ENCODE data around the gene ACAP1. TPM values are rescaled to one million over a fixed set of nuclear protein-coding genes. Genes with fewer than 3 reads are reported as not detected.

The ACAP1 gene
- total RNA-seq, 2 donors from 2014 or later = 527 to 774 TPM

GRCh38 chr17:7304179-7304578, 32.1 kb upstream of the ACAP1 start:
- peaks cover 6% of the 10 kb centered on the region for H3K4me1 Mint-ChIP-seq
- no peak for ATAC-seq (replicated peaks)
- no peak overlapping the region for H3K4me3 Mint-ChIP-seq
- H3K9me3 Mint-ChIP-seq = no peaks in the 10 kb centered on the region
- H3K27me3 Mint-ChIP-seq = no peaks in the 10 kb centered on the region
- H3K27ac Mint-ChIP-seq = no peak overlapping the region
- H3K36me3 Mint-ChIP-seq (ENCODE audit: low read depth) = peaks cover 21% of the 10 kb centered on the region

- peak within 1 kb of the TSS; percentile 95 for H3K4me3 Mint-ChIP-seq
- peak within 1 kb of the TSS; percentile 97 for H3K27ac Mint-ChIP-seq
- no peaks in the 10 kb centered on the region for H3K27me3 Mint-ChIP-seq
- H3K4me1 Mint-ChIP-seq = peaks cover 31% of the 10 kb centered on the region
- H3K36me3 Mint-ChIP-seq (ENCODE audit: low read depth) = peaks cover 50% of the 10 kb centered on the region
- no peaks in the 10 kb centered on the region for H3K9me3 Mint-ChIP-seq
- peak; percentile 79 for ATAC-seq (replicated peaks)
Observed at GRCh38 chr17:7306911-7307685, 29.2 kb upstream of the ACAP1 start, which contains the start of gene EIF5A. TSS of gene EIF5A (plus strand) at chr17:7307628. CDS start at chr17:7309636, 2,008 bp downstream.

DNA sequence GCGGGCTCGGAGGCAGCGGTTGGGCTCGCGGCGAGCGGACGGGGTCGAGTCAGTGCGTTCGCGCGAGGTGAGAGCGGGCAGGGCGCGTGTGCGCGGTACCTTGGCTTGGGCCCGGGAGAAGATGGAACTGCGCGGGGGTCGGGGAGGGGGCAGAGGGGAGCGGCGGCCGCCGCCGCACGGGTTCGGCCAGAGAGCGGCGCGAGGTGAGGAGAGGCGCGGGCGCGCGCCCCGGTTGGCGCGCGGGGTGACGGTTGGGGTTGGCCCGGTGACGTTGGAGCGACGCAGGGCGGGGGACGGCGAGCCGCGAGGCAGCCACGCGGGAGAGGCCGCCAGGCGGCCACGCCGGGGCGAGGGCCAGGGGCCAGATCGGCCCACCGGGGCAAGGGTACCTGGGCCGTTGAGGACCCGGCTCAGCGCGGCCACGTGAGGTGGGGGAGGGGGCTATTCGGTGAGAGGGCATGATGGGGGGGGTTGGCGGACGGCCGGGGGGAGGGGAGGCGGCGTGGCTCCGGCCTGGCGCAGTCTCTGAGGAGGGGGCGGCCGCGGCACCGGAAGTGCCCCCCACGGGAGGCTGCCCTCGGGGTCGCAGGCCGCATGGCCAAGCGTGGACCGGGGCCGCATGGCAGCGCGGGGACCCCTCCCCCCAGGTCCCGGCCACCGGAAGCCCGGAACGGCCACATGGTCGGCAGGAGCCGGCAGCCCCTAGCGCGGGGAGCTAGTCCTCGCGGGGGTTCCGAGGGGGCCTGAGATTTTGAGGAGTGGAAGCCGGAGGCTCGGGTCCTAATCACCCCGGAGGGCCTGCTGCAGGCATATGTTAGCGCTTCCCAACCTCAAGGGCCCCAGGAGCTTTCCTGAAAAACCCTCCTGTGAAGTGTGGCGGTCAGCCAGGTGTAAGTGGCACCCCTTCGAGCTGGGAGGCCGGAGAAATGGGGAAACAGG, 28.4 kb upstream of the ACAP1 start:
- Mint-ChIP-seq H3K4me3 (peak overlapping the region; percentile 95), H3K36me3 (ENCODE audit: low read depth) (peaks cover 59% of the 10 kb centered on the region), H3K27me3 (no peaks in the 10 kb centered on the region), H3K27ac (peak overlapping the region; percentile 97), H3K9me3 (no peaks in the 10 kb centered on the region), H3K4me1 (peaks cover 38% of the 10 kb centered on the region)
- peak; percentile 4 for ATAC-seq (replicated peaks)

- Mint-ChIP-seq H3K4me1 (peaks cover 39% of the 10 kb centered on the region), H3K36me3 (ENCODE audit: low read depth) (peaks cover 67% of the 10 kb centered on the region), H3K27ac (peak overlapping the region; percentile 97), H3K27me3 (no peaks in the 10 kb centered on the region), H3K9me3 (no peaks in the 10 kb centered on the region), H3K4me3 (peak overlapping the region; percentile 95)
- peak; percentile 55 for ATAC-seq (replicated peaks)
Observed at GRCh38 chr17:7308625-7309433, 27.5 kb upstream of the ACAP1 start.

DNA sequence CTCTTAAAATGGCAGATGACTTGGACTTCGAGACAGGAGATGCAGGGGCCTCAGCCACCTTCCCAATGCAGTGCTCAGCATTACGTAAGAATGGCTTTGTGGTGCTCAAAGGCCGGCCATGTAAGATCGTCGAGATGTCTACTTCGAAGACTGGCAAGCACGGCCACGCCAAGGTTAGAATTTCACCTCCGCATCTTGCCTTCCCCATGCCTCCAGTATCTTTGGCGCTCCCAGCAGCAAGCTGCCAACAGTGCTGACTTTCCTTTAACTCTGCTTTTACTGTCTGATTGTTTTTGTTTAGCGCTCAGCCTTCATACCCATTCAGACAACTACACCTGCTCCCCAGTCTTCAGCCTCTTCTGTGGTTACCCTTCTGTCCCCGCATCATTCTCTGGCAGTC, 26.7 kb upstream of the ACAP1 start:
- Mint-ChIP-seq H3K4me1 (peaks cover 44% of the 10 kb centered on the region), H3K9me3 (no peaks in the 10 kb centered on the region), H3K4me3 (peak overlapping the region; percentile 95), H3K36me3 (ENCODE audit: low read depth) (peaks cover 75% of the 10 kb centered on the region), H3K27ac (peak overlapping the region; percentile 97), H3K27me3 (no peaks in the 10 kb centered on the region)
- no peak for ATAC-seq (replicated peaks)

- no peaks in the 10 kb centered on the region for H3K9me3 Mint-ChIP-seq
- ATAC-seq (replicated peaks) = no peak
- peaks cover 44% of the 10 kb centered on the region for H3K4me1 Mint-ChIP-seq
- peak overlapping the region; percentile 97 for H3K27ac Mint-ChIP-seq
- no peaks in the 10 kb centered on the region for H3K27me3 Mint-ChIP-seq
- H3K4me3 Mint-ChIP-seq = peak overlapping the region; percentile 95
- peaks cover 87% of the 10 kb centered on the region for H3K36me3 Mint-ChIP-seq (ENCODE audit: low read depth)
Observed at GRCh38 chr17:7311110-7311705, 25.1 kb upstream of the ACAP1 start.

GRCh38 chr17:7312432-7313087, 23.8 kb upstream of the ACAP1 start:
- H3K36me3 Mint-ChIP-seq (ENCODE audit: low read depth) = peaks cover 87% of the 10 kb centered on the region
- peak overlapping the region; percentile 95 for H3K4me3 Mint-ChIP-seq
- ATAC-seq (replicated peaks) = no peak
- H3K9me3 Mint-ChIP-seq = no peaks in the 10 kb centered on the region
- peaks cover 44% of the 10 kb centered on the region for H3K4me1 Mint-ChIP-seq
- peak overlapping the region; percentile 58 for H3K27ac Mint-ChIP-seq
- H3K27me3 Mint-ChIP-seq = no peaks in the 10 kb centered on the region

- peak overlapping the region; percentile 58 for H3K27ac Mint-ChIP-seq
- H3K9me3 Mint-ChIP-seq = no peaks in the 10 kb centered on the region
- H3K4me1 Mint-ChIP-seq = peaks cover 44% of the 10 kb centered on the region
- H3K4me3 Mint-ChIP-seq = peak overlapping the region; percentile 95
- H3K36me3 Mint-ChIP-seq (ENCODE audit: low read depth) = peaks cover 90% of the 10 kb centered on the region
- ATAC-seq (replicated peaks) = no peak
- H3K27me3 Mint-ChIP-seq = no peaks in the 10 kb centered on the region
Observed at GRCh38 chr17:7313088-7313889, 23.0 kb upstream of the ACAP1 start.

GRCh38 chr17:7313890-7314718, 22.2 kb upstream of the ACAP1 start:
- Mint-ChIP-seq H3K4me3 (peak overlapping the region; percentile 95), H3K4me1 (peaks cover 38% of the 10 kb centered on the region), H3K27ac (peak overlapping the region; percentile 86), H3K9me3 (no peaks in the 10 kb centered on the region), H3K36me3 (ENCODE audit: low read depth) (peaks cover 90% of the 10 kb centered on the region), H3K27me3 (no peaks in the 10 kb centered on the region)
- ATAC-seq (replicated peaks) = no peak

DNA sequence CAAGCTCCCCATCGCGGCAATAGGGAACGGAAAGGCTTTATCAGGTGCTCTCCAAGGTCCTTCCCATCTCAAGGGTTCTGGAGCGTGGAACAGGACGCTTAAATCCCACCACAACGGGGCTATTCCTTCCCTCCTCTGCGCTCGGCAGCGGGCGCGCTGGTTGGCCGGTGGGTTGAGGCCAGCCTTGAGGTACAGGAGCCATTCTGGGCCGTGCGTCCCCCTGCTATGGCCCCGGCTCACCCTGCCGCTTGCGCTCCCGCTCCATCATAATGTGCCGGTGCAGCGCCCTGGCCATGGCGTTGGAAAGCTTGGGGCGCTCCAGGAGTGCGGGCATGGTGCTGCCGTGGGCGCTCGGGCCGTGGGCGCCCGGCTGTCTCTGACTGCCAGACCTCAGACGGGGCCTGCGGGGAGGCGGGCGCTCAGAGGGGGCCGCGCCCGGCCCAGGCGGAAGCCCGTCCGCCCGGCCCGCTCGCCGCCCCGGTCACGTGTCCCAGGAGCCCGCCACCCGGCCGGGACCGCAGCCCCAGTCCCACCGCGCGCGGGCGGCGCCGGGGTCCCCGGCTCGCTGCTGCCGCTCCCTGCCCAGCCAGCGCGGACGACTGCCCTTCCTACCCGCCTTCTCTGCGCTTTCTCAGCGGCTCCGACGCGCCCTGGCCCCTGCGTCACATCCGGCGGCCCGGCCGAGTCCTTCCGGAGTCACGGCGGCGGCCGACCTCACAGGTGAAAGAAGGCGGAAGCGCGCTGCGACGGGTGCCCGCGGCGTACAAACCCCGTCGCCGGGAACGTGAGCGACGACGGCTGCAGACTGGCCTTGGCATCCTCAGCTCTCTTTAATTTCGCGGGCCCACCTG, 21.4 kb upstream of the ACAP1 start, which contains the start of gene GPS2:
Gene GPS2, minus strand, starts transcription at position 642 of the 851 bp plus-strand sequence. Its CDS starts 308 bp downstream, at position 334.
- Mint-ChIP-seq H3K27ac (peak within 1 kb of the TSS; percentile 86), H3K36me3 (ENCODE audit: low read depth) (peaks cover 87% of the 10 kb centered on the region), H3K4me1 (peaks cover 30% of the 10 kb centered on the region), H3K4me3 (peak within 1 kb of the TSS; percentile 95), H3K27me3 (no peaks in the 10 kb centered on the region), H3K9me3 (no peaks in the 10 kb centered on the region)
- peak; percentile 97 for ATAC-seq (replicated peaks)

DNA sequence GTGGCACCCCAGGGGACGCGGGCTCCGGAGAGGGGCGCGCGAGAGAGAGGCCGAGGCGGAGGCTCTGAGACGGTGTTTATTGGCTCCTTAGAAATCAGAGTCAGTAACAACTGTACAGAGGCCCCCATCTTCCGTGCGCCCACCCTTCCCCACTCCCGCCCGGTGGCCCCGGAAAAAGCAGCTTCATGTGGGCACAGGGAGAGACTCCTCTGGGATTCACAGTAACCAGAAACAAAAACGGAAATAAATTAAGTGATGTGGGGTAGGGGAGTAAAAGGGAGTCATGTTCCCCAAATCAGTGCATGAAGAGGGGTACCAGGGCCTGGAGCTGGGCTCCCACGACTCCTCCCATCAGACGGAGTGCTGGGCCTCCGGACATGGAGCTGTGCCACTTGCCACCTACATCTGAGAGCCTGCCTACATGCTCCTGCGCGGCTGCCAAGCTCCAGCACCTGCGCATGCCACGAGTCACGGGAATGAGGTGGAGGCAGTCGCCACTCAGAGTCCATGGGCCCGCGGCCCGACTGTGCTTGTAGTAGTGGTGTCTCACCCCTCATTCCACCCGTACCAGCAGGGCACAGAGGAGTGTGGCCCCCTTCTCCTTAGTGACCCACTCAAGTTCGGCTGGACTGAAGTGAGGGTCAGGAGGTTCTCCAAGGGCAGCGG, 20.6 kb upstream of the ACAP1 start:
- Mint-ChIP-seq H3K27ac (peak overlapping the region; percentile 86), H3K9me3 (no peaks in the 10 kb centered on the region), H3K36me3 (ENCODE audit: low read depth) (peaks cover 80% of the 10 kb centered on the region), H3K4me1 (peaks cover 22% of the 10 kb centered on the region), H3K27me3 (no peaks in the 10 kb centered on the region), H3K4me3 (peak overlapping the region; percentile 95)
- no peak for ATAC-seq (replicated peaks)
